ENCODE results near the gene DPYSL4. TPM values are rescaled to one million over a fixed set of nuclear protein-coding genes. Genes with fewer than 3 reads are reported as not detected.

The DPYSL4 gene
- total RNA-seq, 1 donor from 2014 or later = 0.94 TPM

DNA sequence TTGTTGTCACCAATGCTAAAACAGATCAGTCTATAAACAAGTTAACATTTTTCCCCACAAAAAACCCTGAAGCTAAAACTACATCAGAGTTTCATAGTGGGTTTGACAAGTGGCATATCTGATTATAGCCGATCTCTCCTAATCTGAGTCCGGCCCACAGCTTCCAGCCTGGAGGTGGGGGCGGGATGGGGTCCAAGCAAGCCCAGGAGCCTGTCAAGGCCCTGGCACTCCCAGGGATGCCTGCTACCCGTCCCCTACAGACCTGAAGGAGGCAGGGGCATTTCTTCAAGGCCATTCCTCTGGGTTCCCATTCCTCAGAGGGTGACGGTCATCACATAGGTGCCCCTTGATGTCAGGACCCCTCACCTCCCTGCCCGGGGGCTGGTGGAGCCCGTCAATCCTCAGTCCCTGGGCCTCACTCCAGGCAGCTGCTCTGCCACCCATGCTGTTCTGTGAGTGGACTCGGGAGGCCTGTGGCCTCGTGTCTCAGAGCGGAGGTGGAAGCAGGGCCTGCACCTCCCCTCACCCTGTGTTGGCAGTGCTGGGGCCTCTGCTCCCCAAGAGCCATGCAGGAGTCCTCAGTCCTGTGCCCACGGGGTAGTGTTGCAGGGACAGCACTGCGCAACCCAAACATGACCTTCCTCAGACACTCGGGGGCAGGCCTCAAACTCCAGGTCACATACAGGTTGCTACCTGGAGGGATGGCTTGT is 8.8 kb downstream of the DPYSL4 start:
- DNase-seq (ENCODE audit: low read depth) = no peak

DNA sequence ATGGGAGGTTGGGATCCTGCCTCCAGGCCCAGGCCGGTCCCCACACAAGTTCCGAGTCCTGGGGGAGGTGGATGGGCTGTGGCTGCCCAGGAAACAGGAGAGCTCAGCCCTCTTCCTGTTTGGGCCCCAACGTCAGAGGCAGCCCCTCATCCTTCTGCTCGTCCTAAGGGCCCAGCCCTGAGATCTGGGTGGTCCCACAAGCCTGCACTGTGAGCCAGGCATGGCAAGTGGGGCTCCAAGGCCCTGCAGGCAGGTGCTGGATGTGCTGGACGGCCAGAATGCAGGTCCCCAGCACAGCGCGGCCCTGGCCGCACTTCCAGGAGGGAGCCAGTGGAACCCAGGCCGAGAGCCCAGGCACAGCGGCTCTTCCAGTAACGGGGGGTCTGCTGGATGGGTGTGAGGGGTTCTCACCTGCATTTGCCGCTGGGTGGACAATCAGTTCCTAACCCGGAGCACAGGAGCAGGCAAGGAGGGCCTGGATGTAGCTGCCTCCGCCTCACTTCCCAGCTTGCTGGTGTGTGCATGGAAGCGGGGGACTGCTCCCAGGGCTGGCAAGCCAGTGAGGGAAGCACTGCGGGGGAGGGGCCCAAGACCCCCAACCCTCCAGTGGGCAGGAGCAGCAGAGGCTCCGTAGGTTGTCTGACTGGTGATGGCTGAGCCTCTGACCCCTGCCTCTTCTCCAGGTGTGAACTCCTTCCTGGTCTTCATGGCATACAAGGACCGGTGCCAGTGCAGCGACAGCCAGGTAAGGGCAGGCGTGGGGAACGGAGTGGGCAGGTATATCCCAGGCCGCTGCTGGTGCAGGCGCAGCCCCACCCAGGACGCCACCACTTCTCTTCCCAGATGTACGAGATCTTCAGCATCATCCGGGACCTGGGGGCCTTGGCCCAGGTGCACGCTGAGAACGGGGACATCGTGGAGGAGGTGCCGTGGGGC is 9.7 kb downstream of the DPYSL4 start:
- DNase-seq (ENCODE audit: low read depth) = no peak

DNA sequence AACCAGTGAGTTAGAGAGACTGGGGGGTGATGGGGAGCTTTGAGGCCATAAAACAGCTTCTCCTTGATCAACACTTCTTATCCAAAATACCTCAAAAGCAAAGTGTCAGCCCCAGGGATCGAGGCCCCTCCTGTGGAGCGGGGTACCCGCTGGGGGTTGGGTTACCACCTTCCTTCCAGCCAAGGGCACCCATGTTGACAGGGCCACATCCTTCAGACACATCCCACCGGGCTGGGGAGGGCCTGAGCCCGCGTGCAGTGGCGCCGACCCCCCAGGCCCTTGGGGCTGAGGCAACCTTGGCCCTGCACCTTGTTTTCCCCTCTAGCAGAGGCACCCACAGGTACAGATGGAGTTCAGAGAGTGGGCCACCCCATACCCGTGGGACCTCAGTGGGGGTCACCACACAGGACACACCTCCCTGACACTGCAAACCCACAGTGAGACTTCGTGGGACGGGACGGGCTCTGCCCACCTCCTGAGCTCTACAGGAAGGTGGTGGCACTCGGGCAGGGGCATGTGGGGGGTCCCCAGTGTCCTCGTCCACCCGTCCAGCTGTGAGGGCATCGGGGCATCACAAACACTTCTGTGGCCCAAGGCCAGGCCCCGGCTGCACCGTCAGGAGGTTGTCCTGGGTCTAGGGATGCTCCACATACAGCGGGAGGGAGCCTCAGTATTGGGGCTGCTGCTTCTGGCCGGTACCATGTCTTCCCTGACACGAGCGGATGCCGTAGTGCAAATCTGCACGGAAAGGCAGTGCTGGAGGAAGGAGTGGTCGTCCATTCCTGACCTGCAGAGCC is 10.7 kb downstream of the DPYSL4 start:
- no peak for DNase-seq (ENCODE audit: low read depth)

DNA sequence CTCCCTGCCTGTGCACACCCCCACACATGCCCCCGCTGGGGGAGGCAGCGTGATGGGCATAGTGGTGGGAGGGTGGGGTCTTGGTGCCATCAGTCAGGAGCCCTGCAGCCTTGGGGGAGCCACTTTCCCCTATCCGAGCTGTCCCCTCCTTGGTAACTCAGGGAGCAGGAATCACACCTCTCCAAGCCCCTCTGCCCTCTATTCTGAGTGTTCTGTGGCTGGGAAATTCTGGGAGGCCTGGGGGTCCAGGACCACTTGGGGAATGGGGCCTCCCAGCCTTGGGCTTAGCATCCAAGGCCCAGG is 11.3 kb downstream of the DPYSL4 start:
- no peak for DNase-seq (ENCODE audit: low read depth)

DNA sequence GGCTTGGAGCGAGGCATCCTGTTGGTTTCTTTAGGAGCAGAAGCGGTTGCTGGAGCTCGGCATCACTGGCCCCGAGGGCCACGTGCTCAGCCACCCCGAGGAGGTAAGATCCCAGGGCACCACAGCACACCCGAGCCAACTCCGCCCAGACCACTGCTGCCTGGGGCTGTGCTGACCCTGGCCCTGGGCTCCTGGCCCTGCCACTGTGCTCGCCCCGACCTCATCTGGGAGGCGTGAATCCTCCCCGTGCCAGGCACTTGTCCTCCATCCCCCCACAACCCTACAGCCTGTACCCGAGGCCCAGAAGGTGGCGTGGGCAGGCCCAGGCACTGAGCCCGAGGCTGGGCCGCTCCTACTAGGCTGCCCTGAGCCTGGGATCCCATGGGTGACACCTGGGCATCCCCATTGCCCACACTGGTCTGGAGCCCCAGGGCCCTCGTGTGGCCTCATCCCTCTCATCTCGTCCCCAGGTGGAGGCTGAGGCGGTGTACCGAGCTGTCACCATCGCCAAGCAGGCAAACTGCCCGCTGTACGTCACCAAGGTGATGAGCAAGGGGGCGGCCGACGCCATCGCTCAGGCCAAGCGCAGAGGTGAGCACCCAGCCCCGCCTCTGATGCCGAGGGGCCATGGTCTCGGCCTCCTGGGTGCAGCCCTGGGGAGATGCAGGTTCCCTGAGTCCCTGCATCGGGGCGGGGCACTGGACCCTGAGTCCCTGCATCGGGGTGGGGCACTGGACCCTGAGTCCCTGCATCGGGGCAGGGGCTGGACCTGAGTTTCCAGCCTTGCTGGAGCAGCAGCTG is 11.8 kb downstream of the DPYSL4 start:
- no peak for DNase-seq (ENCODE audit: low read depth)

DNA sequence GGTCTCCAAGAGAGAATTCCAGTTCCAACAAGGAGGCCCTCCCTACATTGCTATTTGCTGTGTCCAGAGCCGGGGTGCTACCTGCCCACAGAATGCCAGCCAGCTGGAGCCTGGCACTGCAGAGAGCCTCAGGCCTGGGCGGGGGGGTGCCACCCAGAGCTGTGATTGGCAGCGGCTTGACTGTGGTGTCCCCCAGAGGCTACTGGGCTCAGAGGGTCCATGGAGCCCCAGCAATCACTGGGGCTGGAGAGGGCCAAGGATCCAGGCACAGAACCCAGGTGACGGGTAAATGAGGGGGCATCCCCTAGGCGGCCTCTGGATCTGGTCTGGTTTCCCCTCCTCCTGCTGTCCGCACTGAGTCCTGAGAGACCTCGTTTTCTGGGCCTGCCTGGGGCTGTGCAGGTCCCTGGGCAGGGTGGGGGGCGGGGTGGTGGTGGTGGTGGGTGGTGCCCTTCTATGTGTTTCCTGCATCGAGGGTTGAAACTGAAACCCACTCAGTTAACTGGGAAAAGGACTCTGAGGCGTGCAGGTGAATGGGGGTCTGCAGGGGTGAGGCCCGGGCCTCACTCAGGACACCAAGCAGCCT is 12.6 kb downstream of the DPYSL4 start:
- DNase-seq (ENCODE audit: low read depth) = no peak

DNA sequence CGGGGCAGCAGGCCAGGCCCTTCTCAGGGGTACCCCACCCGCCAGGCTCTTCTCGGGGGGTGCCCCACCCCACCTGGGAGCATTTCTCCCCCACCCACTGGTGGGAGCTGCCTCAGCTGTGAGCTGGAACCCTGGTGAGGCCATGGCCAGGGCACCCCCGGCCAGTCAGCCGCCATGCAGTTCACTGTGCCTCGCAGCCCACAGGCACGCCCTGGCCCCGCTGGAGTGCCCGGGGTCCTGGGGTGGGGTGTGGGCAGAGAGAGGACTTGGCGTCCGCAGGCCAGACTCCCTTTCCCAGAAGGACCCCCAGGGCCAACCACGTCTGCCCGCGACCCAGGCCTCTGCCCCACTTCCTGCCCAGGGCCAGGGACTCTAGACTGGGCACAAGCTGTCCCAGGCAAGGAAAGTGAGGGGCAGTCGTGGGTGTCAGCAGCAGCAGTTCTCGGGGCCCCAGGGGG is 13.1 kb downstream of the DPYSL4 start:
- no peak for DNase-seq (ENCODE audit: low read depth)

DNA sequence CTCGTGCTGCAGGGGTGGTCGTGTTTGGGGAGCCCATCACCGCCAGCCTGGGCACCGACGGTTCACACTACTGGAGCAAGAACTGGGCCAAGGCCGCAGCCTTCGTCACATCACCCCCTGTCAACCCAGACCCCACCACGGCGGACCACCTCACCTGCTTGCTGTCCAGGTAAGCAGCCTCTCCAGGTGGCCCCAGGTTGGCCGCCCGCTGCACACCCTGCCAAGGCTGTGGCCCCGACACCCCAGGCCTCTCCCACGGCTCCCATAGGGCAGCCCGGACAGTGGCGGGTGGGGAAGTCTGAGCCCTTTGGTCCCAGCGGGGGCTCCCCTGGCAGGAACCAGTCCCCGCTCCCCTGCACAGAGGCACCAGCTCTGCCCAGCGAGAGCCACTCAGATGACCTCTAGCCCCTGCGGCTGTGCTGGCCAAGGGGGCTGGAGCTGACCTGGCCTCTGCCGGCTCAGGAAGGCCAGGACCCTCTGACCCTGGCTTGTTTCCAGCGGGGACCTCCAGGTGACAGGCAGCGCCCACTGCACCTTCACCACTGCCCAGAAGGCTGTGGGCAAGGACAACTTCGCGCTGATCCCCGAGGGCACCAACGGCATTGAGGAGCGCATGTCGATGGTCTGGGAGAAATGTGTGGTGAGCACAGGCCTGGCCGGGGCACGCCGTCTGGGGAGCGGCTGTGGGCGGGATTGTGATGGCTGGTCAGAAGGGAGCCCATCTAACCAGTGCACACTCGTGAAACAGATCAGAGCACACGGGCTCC is 13.8 kb downstream of the DPYSL4 start:
- DNase-seq (ENCODE audit: low read depth) = no peak

DNA sequence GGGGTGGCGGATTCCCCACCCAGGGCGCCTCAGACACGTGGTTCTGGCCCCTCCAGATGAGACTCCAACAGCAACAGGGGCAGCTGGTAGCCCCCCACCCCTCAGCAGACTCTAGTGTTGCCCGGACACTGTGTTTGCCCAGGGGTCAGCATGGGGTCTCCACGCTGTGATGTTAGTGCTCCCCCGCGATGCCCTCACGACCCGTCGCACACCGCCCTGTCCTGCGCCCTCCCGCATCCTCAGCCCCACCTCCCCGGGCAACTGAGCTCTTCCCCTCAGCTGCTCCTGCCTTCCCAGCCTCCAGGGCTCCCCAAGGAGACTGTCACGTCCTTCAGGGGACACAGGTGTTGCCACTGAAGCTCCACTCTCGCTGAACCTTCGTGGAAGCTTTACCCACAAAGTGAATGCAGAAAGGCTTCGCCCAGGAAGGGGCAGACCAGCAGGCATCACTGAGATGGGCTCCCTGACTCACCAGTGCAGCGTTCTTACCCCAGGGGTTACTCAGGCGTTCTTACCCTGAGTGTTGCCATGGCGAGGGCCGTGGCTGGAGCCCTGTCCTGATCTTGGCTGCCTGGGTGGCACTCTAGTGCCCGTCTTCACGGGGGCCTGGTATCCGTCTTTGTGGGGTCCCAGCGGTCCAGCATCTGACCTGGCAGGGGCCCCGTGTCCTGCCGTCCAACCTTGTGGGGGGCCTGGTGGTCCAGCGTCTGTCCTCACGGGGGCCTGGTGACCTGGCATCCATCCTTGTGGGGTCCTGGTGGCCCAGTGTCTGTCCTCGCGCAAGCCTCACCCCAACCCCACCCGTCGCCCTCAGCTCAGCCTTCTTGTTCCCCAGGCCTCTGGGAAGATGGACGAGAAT is 14.6 kb downstream of the DPYSL4 start:
- no peak for DNase-seq (ENCODE audit: low read depth)

DNA sequence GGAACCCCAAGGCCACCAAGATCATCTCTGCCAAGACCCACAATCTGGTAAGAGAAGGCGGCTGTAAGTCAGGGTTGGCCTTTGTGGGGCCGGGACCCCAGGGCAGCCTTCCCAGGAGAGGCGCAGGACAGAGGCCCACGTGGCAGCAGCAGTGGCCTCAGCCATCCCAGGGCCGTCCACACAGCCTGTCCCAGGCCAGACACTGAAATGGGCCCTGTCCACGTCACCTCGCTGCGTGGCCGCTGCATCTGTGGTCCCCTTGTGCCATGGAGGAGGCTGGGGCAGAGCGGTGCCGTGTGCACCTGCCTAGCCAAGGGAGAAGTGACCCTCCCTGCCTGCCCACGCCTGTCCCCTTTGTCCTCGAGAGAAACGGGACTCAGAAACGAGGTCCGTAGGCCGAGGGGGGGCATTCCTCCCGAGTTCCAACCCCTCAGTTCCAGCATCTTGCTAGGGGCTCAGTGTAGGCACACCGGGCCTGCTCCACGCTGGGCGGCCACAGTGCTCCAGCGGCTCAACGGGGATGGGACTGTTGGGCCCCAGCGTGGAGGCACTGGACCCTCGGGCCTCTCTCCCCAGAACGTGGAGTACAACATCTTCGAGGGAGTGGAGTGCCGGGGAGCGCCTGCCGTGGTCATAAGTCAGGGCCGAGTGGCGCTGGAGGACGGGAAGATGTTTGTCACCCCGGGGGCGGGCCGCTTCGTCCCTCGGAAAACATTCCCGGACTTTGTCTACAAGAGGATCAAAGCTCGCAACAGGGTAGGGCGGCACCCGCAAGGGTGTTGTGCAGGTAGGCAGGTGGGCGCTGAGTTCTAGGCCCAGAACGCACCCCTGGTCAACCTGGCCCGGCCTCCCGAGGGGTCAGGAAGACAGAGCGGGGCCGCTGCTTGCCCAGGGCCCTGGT is 15.6 kb downstream of the DPYSL4 start:
- no peak for DNase-seq (ENCODE audit: low read depth)

DNA sequence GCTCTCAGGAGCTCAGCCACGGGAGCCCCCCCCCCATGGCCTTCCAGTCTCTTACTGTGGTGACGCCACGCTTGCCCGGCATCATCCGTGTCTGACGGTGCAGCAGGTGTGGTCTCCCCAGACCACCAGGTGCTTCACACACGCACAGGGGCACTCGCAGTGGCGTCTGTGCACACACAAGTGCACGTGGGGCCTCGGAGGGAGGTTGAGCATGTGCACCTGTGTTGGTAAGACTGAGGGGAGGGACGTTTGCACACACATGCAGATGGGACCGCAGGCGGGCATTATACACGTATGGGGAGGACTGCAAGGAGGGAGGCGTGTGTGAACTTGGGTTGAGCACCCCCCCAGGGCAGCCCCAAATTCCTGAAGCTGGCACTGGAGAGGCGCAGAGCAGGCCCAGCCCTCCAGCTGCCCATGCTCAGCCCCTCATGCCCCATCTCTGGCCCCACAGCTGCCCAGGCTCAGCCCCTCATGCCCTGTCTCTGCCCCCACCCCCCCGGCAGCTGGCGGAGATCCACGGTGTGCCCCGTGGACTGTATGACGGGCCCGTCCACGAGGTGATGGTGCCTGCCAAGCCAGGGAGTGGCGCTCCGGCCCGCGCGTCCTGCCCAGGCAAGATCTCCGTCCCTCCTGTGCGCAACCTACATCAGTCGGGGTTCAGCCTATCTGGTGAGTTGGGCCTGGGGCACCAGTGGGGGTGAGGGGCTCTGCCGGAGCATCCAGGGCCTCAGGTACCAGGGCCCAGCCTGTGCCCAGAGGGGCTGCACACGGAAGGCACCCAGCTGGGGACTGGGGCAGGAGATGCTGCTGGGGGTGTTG is 16.7 kb downstream of the DPYSL4 start:
- DNase-seq (ENCODE audit: low read depth) = no peak

DNA sequence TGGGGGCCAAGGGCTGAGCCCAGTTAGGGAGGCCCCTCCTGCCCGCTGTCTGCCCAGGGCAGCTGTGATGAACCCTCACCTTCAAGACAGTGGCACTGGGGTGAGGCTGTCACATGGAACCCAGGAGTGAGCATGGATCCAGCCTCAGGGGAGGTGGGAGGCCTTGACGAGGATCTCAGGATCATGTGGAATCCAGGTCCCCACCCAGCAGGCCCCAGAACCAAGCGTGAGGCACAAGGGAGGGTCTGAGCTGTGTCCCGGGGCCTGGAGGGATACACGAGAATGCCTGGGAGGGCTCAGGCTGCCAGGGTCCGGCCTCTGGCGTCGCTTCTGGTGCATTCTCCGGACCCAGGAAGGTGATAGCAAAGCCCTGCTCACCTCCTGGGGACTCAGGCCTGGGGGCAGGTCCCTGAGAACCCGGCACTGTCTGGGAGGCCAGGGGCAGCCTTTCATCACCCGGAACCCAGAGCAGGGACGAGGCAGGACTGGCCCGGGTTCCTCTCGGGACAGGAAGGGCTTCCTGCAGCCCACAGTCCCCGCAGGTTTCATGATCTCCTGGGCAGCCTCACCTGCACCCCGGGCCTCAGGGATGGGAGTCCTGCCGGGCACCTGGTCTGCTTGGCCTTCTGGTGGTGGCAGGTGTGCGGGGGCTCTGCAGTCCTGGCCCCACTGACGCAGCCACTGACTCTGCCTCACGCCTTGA is 17.5 kb downstream of the DPYSL4 start:
- DNase-seq (ENCODE audit: low read depth) = no peak

DNA sequence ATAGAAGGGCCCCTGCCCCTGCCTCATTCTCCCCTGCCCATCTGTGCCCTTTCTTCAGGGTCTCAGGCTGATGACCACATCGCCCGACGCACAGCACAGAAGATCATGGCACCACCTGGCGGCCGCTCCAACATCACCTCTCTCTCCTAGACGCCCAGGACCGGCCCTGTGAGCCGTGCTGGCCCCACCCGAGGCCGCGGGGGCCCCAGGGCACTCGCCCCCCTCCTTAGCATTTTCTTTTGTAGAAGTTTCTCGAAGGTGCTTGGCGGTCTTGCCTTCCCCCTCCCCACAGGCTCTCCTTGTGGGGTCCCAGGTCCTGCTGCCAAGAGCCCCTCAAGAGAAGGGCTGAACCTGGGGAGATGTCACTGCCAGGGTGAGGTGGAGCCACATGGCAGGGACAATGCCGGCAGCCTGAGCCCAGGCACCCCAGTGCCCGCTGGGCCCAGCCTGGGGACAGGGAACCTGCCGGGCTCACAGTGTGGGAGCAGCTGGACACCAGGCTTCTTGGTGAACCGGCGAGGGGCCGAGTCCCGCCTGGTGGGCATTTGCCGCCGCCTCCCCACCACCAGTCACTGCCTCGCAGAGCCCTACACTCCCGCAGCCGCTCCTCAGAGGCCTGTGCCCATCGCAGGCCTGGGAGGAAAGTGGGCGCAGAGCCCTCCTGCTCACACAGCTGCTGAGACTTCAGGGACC is 18.2 kb downstream of the DPYSL4 start:
- DNase-seq (ENCODE audit: low read depth) = no peak

DNA sequence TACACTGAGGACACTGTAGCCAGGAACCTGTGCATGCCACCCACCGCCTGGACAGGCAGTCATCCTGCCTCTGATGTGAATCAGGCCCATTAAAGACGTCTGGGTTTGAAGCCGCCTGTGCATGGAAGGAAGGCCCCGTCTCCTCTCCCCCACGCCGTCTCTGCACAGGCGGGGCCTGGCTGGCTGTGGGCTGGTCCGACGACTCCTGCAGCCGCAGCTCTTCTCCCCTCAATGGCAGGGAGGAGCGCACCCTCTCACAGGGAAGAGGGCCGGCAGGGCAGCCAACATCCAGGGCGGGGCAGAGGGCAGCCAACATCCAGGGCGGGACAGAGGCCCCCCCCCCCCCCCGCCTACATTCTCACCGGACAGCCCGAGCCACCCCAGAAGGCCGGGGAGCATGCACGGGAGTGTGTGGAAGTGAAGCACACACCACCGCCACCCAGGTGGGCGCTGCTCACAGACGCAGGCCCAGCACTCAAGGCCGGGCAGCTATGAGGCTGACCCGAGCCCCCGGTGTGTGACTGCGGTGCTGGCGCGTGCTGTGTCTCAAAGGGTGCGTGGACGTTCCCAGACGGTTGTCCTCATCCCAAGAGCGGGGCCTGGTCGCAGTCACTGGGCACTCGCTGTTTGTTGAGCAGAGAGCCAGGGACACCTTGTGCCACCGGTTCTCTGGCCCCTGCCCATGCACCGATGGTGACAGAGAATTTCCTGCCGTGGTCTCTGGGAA is 19.1 kb downstream of the DPYSL4 start:
- no peak for DNase-seq (ENCODE audit: low read depth)

DNA sequence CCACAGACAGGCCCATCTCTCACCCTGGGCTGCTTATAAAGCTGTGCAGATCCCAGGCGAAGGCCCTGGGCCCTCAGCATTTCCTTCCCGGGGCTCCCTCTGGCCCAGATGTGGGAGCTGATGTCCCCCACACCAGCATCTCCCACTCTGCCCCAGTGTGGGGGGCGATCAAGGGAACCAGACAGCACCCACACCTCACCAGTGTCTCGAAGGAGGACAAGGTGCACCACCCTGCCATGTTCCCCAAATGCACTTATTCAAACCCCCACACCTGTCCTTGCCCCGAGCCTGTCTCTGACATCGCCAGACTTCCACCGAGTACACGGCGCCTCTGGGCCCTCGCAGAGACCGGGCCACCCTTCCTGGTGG is 19.6 kb downstream of the DPYSL4 start:
- DNase-seq (ENCODE audit: low read depth) = no peak

Measured in renal cortical epithelial cell (primary cell).